ENCODE results near the gene TBC1D25. TPM values are rescaled to one million over a fixed set of nuclear protein-coding genes. Genes with fewer than 3 reads are reported as not detected.
A peak's percentile ranks its signal among the peaks of the same experiment; 100 is the strongest.
"Not testable (repeated sequence)": the region's sequence is repeated elsewhere in the genome, so short reads cannot be mapped to it uniquely, and the experiment has no call there.

TBC1D25 gene
- total and polyA plus RNA-seq, 7 experiments from 2014 or later, result 16.2 to 31.2 (median 25.1) TPM

DNA sequence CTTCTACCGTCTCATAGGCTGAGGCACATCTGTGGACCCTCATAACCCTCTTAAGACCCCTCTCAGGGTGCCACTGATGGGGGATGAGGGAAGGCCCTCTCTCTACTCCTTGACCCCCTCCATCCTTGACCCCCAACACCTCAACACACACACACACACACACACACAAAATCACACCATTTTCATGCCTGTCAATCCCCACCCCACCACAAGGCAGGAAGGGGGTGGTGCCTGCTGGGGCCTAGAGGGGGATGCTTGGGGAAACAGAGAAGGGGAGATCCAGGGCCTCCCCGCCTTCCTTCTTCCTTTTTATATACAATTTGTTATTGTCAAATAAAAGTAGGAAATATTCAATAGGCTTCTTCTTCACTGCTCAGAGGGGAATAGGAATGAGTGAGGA, 19.1 kb upstream of the TBC1D25 start:
- intact Hi-C loops (cut with micrococcal nuclease), result loop anchor here (2.0 to 5.0 kb wide), 5 partner anchors 77 to 522 kb away; partner anchors contain the start of genes HDAC6 (in 1 of the 2), OTUD5 (in 1 of the 2), TFE3 (in 1 of the 2) and WDR13 (in 1 of the 2)
- Mint-ChIP-seq H3K27me3 (no peaks in the 10 kb centered on the region), H3K9me3 (no peaks in the 10 kb centered on the region)

DNA sequence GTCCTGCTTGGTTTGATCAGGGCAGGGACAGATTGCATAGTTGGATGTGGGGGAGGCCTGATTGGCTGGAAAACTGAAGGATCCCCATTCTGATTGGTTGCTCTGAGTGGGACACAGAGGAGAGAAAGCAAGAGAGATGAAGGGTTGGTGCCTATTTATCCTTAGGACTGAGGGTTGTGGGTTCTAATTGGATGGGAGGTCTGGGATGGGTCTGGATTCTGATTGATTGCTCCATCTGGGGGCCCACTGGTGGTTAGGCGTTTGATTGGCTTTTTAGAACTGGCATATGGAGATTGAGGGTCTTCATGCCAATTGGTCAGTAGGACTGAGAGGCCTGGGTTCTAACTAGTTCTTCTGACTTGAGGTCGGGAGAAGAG, 18.6 kb upstream of the TBC1D25 start:
- Mint-ChIP-seq H3K9me3 (no peaks in the 10 kb centered on the region), H3K27me3 (no peaks in the 10 kb centered on the region), H3K27ac (peak overlapping the region; percentile 90 to 99 (median 94)), H3K36me3 (peaks cover 0 to 6% (median 0%) of the 10 kb centered on the region in 5 donors), H3K4me3 (peak overlapping the region; percentile 73 to 93 (median 89)), H3K4me1 (peaks cover 10 to 42% (median 31%) of the 10 kb centered on the region in 7 donors)
- H3K27me3 ChIP-seq (ENCODE audit: control insufficient read depth in 2 of 2, insufficient read depth in 2 of 2, low read length in 2 of 2), result no peaks in the 10 kb centered on the region
- no peak for ATAC-seq
- H3K4me1 ChIP-seq (ENCODE audit: control insufficient read depth in 2 of 2, insufficient read depth in 2 of 2, low read length in 2 of 2), result peaks cover 12 to 19% of the 10 kb centered on the region in 2 donors
- intact Hi-C loops (cut with micrococcal nuclease), result loop anchor here (1.0 to 5.0 kb wide), 9 partner anchors 13 to 522 kb away; partner anchors contain the start of genes FTSJ1 (in 2 of the 2), PORCN (in 2 of the 2), RBM3 (in 2 of the 2) and TBC1D25 (in 2 of the 2)
- H3K27ac ChIP-seq (ENCODE audit: low read depth, low read length), result peak overlapping the region; percentile 68
- ChIA-PET POLR2A (interaction anchor here (0.7 to 2.6 kb wide), 3 partner anchors 10 to 18 kb away, joined by 3 to 15 read pairs (median 4); partner anchors contain the start of gene TBC1D25), CTCF (no interaction called here)
- no peak for DNase-seq
- H3K36me3 ChIP-seq (ENCODE audit: control insufficient read depth in 2 of 3, insufficient read depth in 3 of 3, low read length in 3 of 3), result peaks cover 0 to 4% (median 0%) of the 10 kb centered on the region in 3 experiments
- peak overlapping the region; percentile 46 for H3K4me3 ChIP-seq (ENCODE audit: low read length)
- no peaks in the 10 kb centered on the region for H3K9me3 ChIP-seq (ENCODE audit: control insufficient read depth in 2 of 3, low read length in 3 of 3)

More for the DNA sequence above, 19.1 kb upstream of the TBC1D25 start:
- Histone ChIP-seq H3K27me3 (ENCODE audit: control insufficient read depth in 2 of 2, insufficient read depth in 2 of 2, low read length in 2 of 2) (no peaks in the 10 kb centered on the region), H3K4me1 (ENCODE audit: control insufficient read depth in 2 of 2, insufficient read depth in 2 of 2, low read length in 2 of 2) (peaks cover 12 to 19% of the 10 kb centered on the region in 2 donors), H3K36me3 (ENCODE audit: control insufficient read depth in 2 of 3, insufficient read depth in 3 of 3, low read length in 3 of 3) (peaks cover 0 to 4% (median 0%) of the 10 kb centered on the region in 3 experiments), H3K27ac (ENCODE audit: low read depth, low read length) (peak overlapping the region; percentile 68), H3K4me3 (ENCODE audit: low read length) (peak overlapping the region; percentile 46), H3K9me3 (ENCODE audit: control insufficient read depth in 2 of 3, low read length in 3 of 3) (no peaks in the 10 kb centered on the region)
- ChIA-PET POLR2A (interaction anchor here (0.7 to 1.2 kb wide), 2 partner anchors 11 to 14 kb away, joined by 3 to 4 read pairs; no protein-coding TSS in a partner anchor), CTCF (no interaction called here)
- Mint-ChIP-seq H3K4me3 (peak overlapping the region; percentile 9 to 93 (median 89)), H3K27ac (peak overlapping the region; percentile 90 to 99 (median 94)), H3K36me3 (peaks cover 0 to 6% (median 0%) of the 10 kb centered on the region in 5 donors), H3K4me1 (peaks cover 10 to 42% (median 31%) of the 10 kb centered on the region in 7 donors)
- ATAC-seq (no peak), DNase-seq (no peak)

DNA sequence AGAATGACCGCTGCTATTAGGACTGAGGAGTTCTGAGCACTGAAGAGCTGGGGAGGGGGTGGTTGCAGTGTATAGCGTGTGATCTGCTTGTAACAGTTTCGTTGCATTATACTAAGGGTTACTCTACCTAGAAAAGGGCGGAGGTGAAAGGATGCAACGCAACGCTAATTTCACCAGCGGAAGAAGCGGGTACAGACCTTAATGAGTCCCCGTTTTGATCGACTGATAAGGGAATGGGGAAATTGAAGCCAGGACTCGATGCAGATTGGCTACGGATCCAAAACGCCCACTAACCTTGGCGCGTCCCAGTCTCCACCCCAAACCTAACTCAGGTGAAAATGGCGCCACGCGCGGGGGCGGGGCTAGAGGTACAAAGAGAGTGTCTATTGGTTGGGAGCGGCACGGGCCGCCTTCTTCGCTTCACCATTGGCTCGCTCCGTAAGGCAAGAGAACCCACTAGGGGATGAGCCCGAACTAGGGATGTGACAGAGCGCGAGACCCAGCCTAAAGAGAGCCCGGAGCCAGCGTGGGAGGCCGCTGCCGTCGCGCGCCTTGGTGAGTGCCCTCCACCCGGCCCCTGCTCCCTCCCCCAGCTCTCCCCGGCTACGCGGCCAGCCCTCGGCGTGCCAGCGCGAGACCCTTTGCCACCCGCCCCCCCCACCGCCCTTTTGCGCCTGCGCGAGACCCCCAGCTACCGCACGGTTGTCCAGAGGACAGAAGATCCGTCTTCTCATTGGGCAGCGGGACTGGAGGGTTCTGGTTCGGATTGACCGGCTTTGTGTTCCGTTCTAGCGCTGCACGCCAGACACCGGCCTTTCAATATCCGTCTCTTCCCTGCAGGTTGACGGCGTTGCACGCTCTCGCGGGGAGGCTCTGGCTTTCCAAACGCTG, 17.9 kb upstream of the TBC1D25 start, which contains the start of gene EBP:
EBP (plus strand) TSS at position 456 of the 891 bp plus-strand sequence. CDS start 1,964 bp downstream, outside the sequence.
- H3K27ac Mint-ChIP-seq, result peak within 1 kb of the TSS; percentile 90 to 99 (median 94)
- peak; percentile 98 for ATAC-seq
- peak within 1 kb of the TSS; percentile 78 for H3K4me3 ChIP-seq (ENCODE audit: low read length)
- peak within 1 kb of the TSS; percentile 73 to 93 (median 89) for H3K4me3 Mint-ChIP-seq
- peak within 1 kb of the TSS; percentile 82 for H3K27ac ChIP-seq (ENCODE audit: low read depth, low read length)
- peak; percentile 82 to 96 (median 94) for DNase-seq
- H3K36me3 Mint-ChIP-seq, result peaks cover 0 to 9% (median 2%) of the 10 kb centered on the region in 5 donors
- CTCF ChIA-PET, result no interaction called here
- H3K36me3 ChIP-seq (ENCODE audit: control insufficient read depth in 2 of 3, insufficient read depth in 3 of 3, low read length in 3 of 3), result peaks cover 0 to 7% (median 0%) of the 10 kb centered on the region in 3 experiments
- POLR2A ChIA-PET, result interaction anchor here (0.7 to 2.6 kb wide), 7 partner anchors 10 to 47 kb away, joined by 3 to 15 read pairs (median 3); partner anchors contain the start of gene TBC1D25
- no peaks in the 10 kb centered on the region for H3K9me3 ChIP-seq (ENCODE audit: control insufficient read depth in 2 of 3, low read length in 3 of 3)
- intact Hi-C loops (cut with micrococcal nuclease), result loop anchor here (1.0 to 5.0 kb wide), 9 partner anchors 13 to 521 kb away; partner anchors contain the start of genes FTSJ1 (in 2 of the 2), PORCN (in 2 of the 2), RBM3 (in 2 of the 2) and TBC1D25 (in 2 of the 2)
- H3K27me3 ChIP-seq (ENCODE audit: control insufficient read depth in 2 of 2, insufficient read depth in 2 of 2, low read length in 2 of 2), result no peaks in the 10 kb centered on the region
- peaks cover 14 to 39% (median 34%) of the 10 kb centered on the region in 7 donors for H3K4me1 Mint-ChIP-seq
- H3K9me3 Mint-ChIP-seq, result no peaks in the 10 kb centered on the region
- H3K27me3 Mint-ChIP-seq, result no peaks in the 10 kb centered on the region
- peaks cover 12 to 19% of the 10 kb centered on the region in 2 donors for H3K4me1 ChIP-seq (ENCODE audit: control insufficient read depth in 2 of 2, insufficient read depth in 2 of 2, low read length in 2 of 2)

DNA sequence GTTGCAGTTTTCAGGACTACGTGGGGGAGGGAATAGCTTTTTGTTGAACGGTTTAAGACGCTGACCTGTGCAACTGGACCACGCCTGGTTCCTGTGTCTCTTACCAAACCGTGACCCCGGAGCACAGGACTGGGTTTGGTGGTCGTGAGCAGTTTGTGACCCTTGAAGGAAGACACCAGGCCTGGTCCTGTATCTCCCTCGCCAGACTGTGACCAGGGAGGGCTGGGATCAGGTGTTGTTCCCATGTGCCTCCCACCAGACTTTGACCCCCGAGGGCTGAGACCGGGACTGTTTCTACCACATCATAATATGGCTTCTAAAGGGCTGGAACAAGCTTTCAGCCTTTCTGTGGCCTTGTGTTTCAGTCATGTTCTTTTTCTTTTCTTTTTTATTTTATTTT, 17.2 kb upstream of the TBC1D25 start:
- ATAC-seq (no peak), DNase-seq (no peak)
- ChIA-PET CTCF (no interaction called here), POLR2A (interaction anchor here (0.8 to 2.6 kb wide), 4 partner anchors 12 to 47 kb away, joined by 3 to 15 read pairs (median 3); partner anchors contain the start of gene TBC1D25)
- H3K27ac ChIP-seq (ENCODE audit: low read depth, low read length), result peak overlapping the region; percentile 82
- H3K27me3 ChIP-seq (ENCODE audit: control insufficient read depth in 2 of 2, insufficient read depth in 2 of 2, low read length in 2 of 2), result no peaks in the 10 kb centered on the region
- H3K36me3 Mint-ChIP-seq, result peaks cover 0 to 12% (median 4%) of the 10 kb centered on the region in 5 donors
- no peaks in the 10 kb centered on the region for H3K9me3 ChIP-seq (ENCODE audit: control insufficient read depth in 2 of 3, low read length in 3 of 3)
- peak overlapping the region; percentile 84 to 99 (median 94) for H3K27ac Mint-ChIP-seq
- intact Hi-C loops (cut with micrococcal nuclease), result loop anchor here (5.0 kb wide), 3 partner anchors 75 to 435 kb away; partner anchors contain the start of genes HDAC6 (in 1 of the 2), OTUD5 (in 1 of the 2) and WDR13 (in 1 of the 2)
- H3K4me1 Mint-ChIP-seq, result peaks cover 17 to 37% (median 33%) of the 10 kb centered on the region in 7 donors
- H3K27me3 Mint-ChIP-seq, result no peaks in the 10 kb centered on the region
- peak overlapping the region; percentile 73 to 93 (median 89) for H3K4me3 Mint-ChIP-seq
- H3K9me3 Mint-ChIP-seq, result no peaks in the 10 kb centered on the region
- H3K4me1 ChIP-seq (ENCODE audit: control insufficient read depth in 2 of 2, insufficient read depth in 2 of 2, low read length in 2 of 2), result peaks cover 12 to 19% of the 10 kb centered on the region in 2 donors
- peak overlapping the region; percentile 78 for H3K4me3 ChIP-seq (ENCODE audit: low read length)
- H3K36me3 ChIP-seq (ENCODE audit: control insufficient read depth in 2 of 3, insufficient read depth in 3 of 3, low read length in 3 of 3), result peaks cover 0 to 14% (median 0%) of the 10 kb centered on the region in 3 experiments

DNA sequence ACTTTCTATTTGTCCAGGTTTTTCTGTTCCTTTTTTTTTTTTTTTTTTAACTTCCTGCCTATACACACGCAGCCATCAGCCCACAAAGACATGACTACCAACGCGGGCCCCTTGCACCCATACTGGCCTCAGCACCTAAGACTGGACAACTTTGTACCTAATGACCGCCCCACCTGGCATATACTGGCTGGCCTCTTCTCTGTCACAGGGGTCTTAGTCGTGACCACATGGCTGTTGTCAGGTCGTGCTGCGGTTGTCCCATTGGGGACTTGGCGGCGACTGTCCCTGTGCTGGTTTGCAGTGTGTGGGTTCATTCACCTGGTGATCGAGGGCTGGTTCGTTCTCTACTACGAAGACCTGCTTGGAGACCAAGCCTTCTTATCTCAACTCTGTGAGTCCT, 15.8 kb upstream of the TBC1D25 start:
- no peak overlapping the region for H3K4me3 ChIP-seq (ENCODE audit: low read length)
- no peak overlapping the region for H3K27ac ChIP-seq (ENCODE audit: low read depth, low read length)
- peaks cover 12 to 19% of the 10 kb centered on the region in 2 donors for H3K4me1 ChIP-seq (ENCODE audit: control insufficient read depth in 2 of 2, insufficient read depth in 2 of 2, low read length in 2 of 2)
- Mint-ChIP-seq H3K9me3 (no peaks in the 10 kb centered on the region), H3K4me1 (peaks cover 17 to 37% (median 33%) of the 10 kb centered on the region in 7 donors), H3K4me3 (peak overlapping the region; percentile 24 to 89 (median 54)), H3K27ac (peak overlapping the region in 4 of 9 donors; percentile 32 to 75 (median 63)), H3K27me3 (no peaks in the 10 kb centered on the region), H3K36me3 (peaks cover 4 to 19% (median 4%) of the 10 kb centered on the region in 5 donors)
- POLR2A ChIA-PET, result no interaction called here
- H3K27me3 ChIP-seq (ENCODE audit: control insufficient read depth in 2 of 2, insufficient read depth in 2 of 2, low read length in 2 of 2), result no peaks in the 10 kb centered on the region
- peaks cover 0 to 26% (median 0%) of the 10 kb centered on the region in 3 experiments for H3K36me3 ChIP-seq (ENCODE audit: control insufficient read depth in 2 of 3, insufficient read depth in 3 of 3, low read length in 3 of 3)
- no peak for DNase-seq
- ATAC-seq, result no peak
- CTCF ChIA-PET, result no interaction called here
- intact Hi-C loops (cut with micrococcal nuclease), result loop anchor here (5.0 kb wide), 3 partner anchors 74 to 434 kb away; partner anchors contain the start of genes HDAC6 (in 1 of the 2), OTUD5 (in 1 of the 2) and WDR13 (in 1 of the 2)
- no peaks in the 10 kb centered on the region for H3K9me3 ChIP-seq (ENCODE audit: control insufficient read depth in 2 of 3, low read length in 3 of 3)

DNA sequence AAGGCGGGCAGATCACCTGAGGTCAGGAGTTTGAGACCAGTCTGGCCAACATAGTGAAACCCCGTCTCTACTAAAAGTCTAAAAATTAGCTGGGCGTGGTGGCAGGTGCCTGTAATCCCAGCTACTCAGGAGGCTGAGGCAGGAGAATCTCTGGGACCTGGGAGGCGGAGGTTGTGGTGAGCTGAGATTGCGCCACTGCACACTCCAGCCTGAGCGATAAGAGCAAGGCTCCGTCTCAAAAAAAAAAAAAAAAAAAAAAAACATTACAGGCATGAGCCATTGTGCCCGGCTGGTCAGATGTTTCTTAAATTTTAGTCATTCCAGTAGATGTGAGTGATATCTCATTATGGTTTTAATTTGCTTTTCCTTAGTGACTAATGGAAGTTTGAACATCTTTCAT, 13.7 kb upstream of the TBC1D25 start:
- peaks cover 0 to 30% (median 0%) of the 10 kb centered on the region in 3 experiments for H3K36me3 ChIP-seq (ENCODE audit: control insufficient read depth in 2 of 3, insufficient read depth in 3 of 3, low read length in 3 of 3)
- POLR2A ChIA-PET, result interaction anchor here (1.2 kb wide), 1 partner anchor 11 kb away, joined by 3 read pairs; no protein-coding TSS in a partner anchor
- DNase-seq; H3K4me3 ChIP-seq (ENCODE audit: low read length); H3K27ac ChIP-seq (ENCODE audit: low read depth, low read length); H3K27me3 ChIP-seq (ENCODE audit: control insufficient read depth in 2 of 2, insufficient read depth in 2 of 2, low read length in 2 of 2); CTCF ChIA-PET; ATAC-seq; H3K9me3 Mint-ChIP-seq; H3K4me1 ChIP-seq (ENCODE audit: control insufficient read depth in 2 of 2, insufficient read depth in 2 of 2, low read length in 2 of 2); H3K27me3 Mint-ChIP-seq; H3K9me3 ChIP-seq (ENCODE audit: control insufficient read depth in 2 of 3, low read length in 3 of 3); intact Hi-C loops (cut with micrococcal nuclease); H3K27ac Mint-ChIP-seq: not testable (repeated sequence)
- Mint-ChIP-seq H3K36me3 (peaks cover 4 to 20% (median 4%) of the 10 kb centered on the region in 5 donors), H3K4me1 (peaks cover 11 to 24% (median 18%) of the 10 kb centered on the region in 7 donors), H3K4me3 (peak overlapping the region in 1 of 10 donors; percentile 2)
